SK-N-SH treated with all-trans-retinoic acid at 6 μM for 48 hours (cell line): ENCODE data around the gene CLEC11A.

Experiments
- PATZ1 ChIP-seq: fragments of 250-450 bp; sonication (Bioruptor Pico); IDR thresholded peaks from 2 replicates; pipeline ENCODE4 v1.8.0; 2020; ENCODE audit warnings: mild to moderate bottlenecking, moderate library complexity, borderline replicate concordance
- TCF4 ChIP-seq: fragments of 250-450 bp; sonication (Bioruptor Pico); IDR thresholded peaks from 2 replicates; pipeline ENCODE4 v1.8.0; 2021; ENCODE audit warnings: mild to moderate bottlenecking, moderate library complexity, borderline replicate concordance
- ZNF8 ChIP-seq: fragments of 450-650 bp; formaldehyde crosslinking; IDR thresholded peaks from 2 replicates; pipeline ENCODE4 v1.5.0; 2020; ENCODE audit warnings: mild to moderate bottlenecking, moderate library complexity

- no peak for TF ChIP-seq TCF4 (CRISPR knock-in tag)
- no peak for TF ChIP-seq PATZ1 (CRISPR knock-in tag)
- TF ChIP-seq ZNF8 (CRISPR knock-in tag) = no peak
These were observed 12.0 kb upstream of the CLEC11A start for GRCh38 chr19:50711196-50711595.
